GM19438 (cell line): ENCODE data around the gene SLIRP.
"Not testable (repeated sequence)": the region's sequence is repeated elsewhere in the genome, so short reads cannot be mapped to it uniquely, and the experiment has no call there.

Experiments used
- ATAC-seq: cut with Tn5 transposase; IDR thresholded peaks from one replicate; pipeline ENCODE4 v1.9.1; 2021; ENCODE audit warnings: low read depth; ENCODE audit not compliant: unreplicated experiment

Gene SLIRP

DNA sequence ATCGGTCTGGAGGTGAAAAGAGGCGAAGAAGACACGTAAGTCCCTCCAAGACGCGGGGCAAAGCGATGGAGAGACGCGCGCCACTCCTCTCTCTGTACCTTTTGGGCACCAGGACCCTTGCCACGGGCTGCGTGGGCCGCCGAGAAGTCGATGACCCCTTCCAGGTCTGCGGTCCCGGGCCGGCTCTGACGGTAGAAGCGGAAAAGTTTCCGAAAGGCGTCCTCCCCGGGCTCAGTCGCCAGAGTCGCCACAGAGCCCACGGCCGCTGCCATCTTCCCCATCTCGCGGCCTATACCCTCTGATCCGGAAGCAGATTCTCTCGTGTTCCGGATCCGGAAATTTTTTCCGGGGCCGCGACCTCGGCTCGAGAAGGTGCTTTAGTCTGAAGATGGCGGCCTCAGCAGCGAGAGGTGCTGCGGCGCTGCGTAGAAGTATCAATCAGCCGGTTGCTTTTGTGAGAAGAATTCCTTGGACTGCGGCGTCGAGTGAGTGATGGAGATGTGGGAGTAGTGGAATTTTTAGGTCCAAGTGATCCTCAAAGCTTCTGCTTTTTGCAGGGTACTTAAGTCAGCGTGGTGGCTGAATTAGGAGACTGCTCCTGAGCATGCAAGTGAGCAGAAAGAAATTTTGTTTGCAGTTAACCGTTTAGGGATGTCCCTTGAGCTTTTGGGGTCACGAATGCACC is at the start of gene SLIRP, which contains the start of gene ALKBH1:
Gene SLIRP, plus strand, starts transcription at position 380 of the 685 bp plus-strand sequence. Its CDS starts 9 bp downstream, at position 389.
Gene ALKBH1, minus strand, starts transcription at position 300 of the 685 bp plus-strand sequence. Its CDS starts 19 bp downstream, at position 281.
- ATAC-seq, result peak; percentile 96

DNA sequence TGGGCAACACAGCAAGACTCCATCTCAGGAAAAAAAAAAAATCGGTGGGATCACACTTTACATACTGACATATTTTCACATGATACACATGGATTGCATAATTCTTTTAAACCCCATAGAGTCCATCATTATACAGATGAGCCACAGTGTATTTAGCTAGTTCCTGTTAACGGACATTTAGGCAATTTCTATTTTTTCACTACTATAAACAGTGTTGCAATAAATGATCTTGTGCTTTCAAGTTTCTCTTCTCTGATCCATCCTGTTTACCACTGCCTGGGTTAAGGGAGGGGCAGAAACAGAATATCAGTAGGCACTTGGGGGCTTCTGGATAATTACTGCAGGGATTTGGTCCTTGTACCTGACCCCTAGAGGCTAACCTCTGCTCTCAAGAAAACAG is 48.1 kb upstream of the SLIRP start:
- no peak for ATAC-seq

DNA sequence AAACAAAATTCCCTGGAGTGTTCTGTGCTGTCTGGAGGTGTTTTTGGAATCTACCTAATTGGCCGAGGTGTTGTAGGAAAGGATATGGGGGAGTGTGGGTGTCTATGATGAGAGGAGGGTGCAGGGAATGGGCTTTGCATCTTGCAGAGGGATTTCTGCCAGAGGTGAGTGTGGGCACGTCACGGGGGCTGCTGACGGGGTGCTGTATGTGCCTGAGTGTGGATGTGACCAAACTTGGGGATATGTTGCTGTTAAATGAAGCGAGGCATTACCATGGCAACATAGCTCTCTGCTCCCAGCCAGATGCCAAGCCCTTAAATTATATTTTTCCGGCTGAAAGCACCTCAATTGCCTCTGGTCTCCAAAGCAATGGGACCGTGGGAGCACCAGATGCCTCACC is 47.1 kb upstream of the SLIRP start:
- no peak for ATAC-seq

- ATAC-seq, result not testable (repeated sequence)
These were observed 46.3 kb upstream of the SLIRP start for GRCh38 chr14:77661562-77661961.

GRCh38 chr14:77663293-77663692 is 44.6 kb upstream of the SLIRP start:
- no peak for ATAC-seq

GRCh38 chr14:77667331-77667730 is 40.6 kb upstream of the SLIRP start:
- ATAC-seq, result no peak

- ATAC-seq, result no peak
These were observed 34.7 kb upstream of the SLIRP start for GRCh38 chr14:77673193-77673592.

DNA sequence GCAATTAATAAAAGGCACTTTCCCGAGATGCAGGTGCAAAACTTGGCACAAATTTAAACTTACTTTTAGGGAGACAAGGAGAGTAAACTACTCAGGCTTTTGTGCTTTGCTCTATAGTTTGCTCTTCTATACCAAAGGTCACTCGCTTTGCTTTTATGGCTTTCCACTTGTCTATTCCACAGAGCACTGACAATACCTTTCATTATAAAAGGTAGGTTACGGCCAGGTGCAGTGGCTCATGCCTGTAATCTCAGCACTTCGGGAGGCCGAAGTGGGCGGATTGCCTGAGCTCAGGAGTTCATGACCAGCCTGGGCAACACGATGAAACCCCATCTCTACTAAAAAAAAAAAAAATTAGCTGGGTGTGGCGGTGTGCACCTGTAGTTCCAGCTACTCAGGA is 33.0 kb upstream of the SLIRP start:
- no peak for ATAC-seq

- ATAC-seq, result no peak
These were observed 26.4 kb upstream of the SLIRP start for GRCh38 chr14:77681196-77682157.

DNA sequence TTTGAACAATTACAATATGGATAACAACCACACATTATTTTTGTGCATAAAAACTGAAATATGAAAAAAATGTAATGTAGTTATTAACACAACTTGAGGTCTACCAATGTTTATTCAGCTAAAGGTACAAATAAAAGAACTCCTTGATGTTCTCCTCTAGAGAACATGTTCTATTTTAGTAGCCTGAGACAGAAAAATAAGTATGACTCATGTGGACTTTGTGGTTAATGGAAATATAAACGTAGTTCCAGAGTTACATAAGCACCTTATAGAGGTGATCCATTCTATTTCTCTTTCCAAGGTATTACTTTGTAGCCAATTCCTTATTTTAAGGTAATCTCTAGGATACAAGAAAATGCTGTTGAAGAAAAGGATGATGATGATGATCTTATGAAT is 25.7 kb upstream of the SLIRP start:
- no peak for ATAC-seq

- no peak for ATAC-seq
These were observed 16.6 kb upstream of the SLIRP start for GRCh38 chr14:77691259-77691658.

DNA sequence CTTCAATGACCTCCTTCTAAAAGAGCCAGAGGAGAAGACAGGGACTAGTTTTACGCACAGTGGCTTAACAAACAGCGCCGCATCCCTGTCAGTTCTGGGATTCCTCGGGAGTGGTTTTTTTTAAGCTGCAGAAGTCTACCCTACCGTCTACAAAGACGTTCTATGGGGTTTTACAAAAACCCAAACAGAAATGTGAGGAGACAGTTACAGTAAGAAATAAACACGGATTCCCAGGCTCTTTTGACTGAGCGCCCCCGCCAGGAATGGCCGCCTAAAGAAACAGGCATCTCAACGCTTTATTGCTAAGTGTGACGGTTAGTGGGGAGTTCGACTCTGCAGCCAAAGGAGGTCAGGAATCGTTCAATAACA is 564 bp upstream of the SLIRP start:
- peak; percentile 36 for ATAC-seq

DNA sequence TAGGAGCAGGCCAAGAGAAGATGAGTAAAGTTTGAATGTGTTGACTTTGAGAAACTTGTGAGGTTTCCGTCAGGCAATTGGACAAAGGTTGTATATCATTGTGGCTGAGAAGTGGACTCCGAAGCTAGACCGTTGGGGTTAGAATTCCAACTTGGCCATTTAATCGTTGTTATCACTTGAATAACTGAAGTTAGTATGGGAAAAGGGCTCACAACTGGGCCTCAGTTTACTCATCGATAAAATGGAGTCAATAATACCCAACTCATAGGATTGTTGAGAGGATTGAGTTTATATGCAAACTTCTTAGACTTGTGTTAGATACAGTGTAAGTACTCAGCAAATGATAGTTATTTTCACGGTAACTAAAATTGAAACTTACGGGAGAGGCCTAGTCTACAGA is 846 bp downstream of the SLIRP start:
- no peak for ATAC-seq

DNA sequence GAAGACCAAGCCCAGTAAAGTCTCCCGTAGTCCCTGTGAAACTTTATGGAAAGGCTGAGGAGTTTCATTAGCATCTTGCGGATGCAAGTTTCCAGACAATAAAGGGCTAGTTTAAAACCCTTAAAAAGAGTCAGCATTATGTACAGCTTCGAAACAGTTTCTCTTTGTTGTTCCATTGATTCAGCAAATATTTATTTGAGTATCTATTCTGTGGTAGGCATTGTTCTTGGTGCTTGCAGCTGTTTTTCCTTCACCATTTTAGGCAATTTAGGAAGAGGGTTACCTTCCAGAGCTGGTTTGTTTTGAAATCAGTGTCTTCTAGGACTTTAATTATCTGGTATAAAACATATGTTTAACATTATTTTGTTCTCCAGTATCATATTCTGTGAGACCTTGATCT is 1.5 kb downstream of the SLIRP start:
- ATAC-seq, result no peak

DNA sequence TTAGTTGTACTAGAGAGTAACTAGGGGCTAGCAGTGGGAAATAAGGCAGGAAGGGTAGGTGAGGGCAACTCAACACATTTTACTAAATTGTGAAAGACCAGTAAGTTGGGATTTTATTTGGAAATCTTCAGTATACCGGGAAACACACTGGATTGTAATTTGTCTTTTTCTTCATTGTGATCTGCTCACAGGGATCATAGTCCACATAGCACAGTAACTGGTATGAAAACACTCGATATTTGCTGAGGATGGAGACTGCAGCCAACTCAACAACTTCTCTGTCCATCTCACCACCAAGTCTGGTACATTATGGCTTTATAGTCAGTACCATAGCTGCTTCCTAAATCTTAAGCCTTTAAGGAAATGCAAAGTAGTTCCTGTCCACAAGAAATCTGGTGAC is 2.5 kb downstream of the SLIRP start:
- ATAC-seq, result no peak

DNA sequence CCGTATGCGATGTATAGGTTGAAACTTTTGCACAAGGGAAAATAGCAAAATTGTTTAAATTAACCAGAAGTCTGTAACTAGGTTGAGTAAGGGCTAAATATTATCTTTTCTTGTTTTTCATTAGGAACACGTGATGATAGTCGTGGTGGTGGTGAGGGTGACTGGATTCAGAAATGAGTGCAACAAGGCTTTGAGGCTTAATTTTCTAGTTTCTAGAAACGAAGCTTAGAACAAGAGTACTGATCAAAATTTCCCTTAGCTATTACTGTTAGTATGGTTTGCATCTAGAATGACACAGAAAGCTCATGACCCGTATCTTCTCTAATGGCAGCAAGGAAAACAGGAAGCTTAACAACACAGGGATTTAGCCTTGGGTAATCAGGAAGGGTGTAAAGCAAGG is 7.0 kb downstream of the SLIRP start:
- no peak for ATAC-seq

- no peak for ATAC-seq
These were observed 9.9 kb downstream of the SLIRP start for GRCh38 chr14:77717608-77718305.

- no peak for ATAC-seq
These were observed 13.5 kb downstream of the SLIRP start for GRCh38 chr14:77721437-77721836.

DNA sequence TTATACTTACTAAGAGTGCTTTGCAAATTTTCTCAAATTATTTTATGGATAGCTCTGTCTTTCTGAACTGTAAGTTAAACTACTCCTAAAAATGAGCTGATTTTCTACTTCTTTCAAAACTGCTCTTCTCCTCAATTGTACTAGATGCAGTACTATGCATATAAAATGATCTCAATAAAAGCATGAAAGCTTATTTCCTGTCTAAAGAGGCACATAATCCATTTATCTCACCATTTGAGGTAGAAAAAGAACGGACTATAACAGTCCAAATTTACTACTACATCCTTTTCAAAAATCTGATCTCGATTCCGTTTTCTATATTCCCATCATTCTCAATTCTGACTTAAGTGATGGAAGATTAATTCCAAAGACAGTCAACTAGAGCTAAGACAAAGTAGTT is 14.4 kb downstream of the SLIRP start:
- no peak for ATAC-seq

GRCh38 chr14:77730976-77731497 is 23.1 kb downstream of the SLIRP start:
- no peak for ATAC-seq
